WTC11 (cell line): ENCODE results near the gene TOGARAM2.

ENCODE experiments used
- ARID4B ChIP-seq: sonication (generic); formaldehyde crosslinking; IDR thresholded peaks from 2 replicates; pipeline ENCODE4 v1.8.0; 2023; ENCODE audit warnings: missing genetic modification reagents, mild to moderate bottlenecking, borderline replicate concordance
- ATF2 ChIP-seq: sonication (generic); formaldehyde crosslinking; IDR thresholded peaks from 2 replicates; pipeline ENCODE4 v1.8.1; 2022; ENCODE audit warnings: low read depth, missing genetic modification reagents, borderline replicate concordance
- CTCF ChIP-seq: fragments of 200-600 bp; IDR thresholded peaks from 2 replicates; pipeline ENCODE4 v1.8.0; 2022; ENCODE audit warnings: antibody characterized with exemption
- FOXK1 ChIP-seq: sonication (generic); formaldehyde crosslinking; IDR thresholded peaks from 2 replicates; pipeline ENCODE4 v1.8.0; 2022; ENCODE audit warnings: mild to moderate bottlenecking, moderate library complexity, missing genetic modification reagents
- NFYB ChIP-seq: sonication (generic); formaldehyde crosslinking; conservative IDR thresholded peaks from 2 replicates; pipeline ENCODE4 v1.8.0; 2022; ENCODE audit warnings: low read depth, missing genetic modification reagents
- ZBTB43 ChIP-seq: sonication (generic); formaldehyde crosslinking; IDR thresholded peaks from 2 replicates; pipeline ENCODE4 v1.8.1; 2023; ENCODE audit warnings: mild to moderate bottlenecking, missing genetic modification reagents
- TF ChIP-seq, protein P1 (sequence below): sonication (generic); formaldehyde crosslinking; IDR thresholded peaks from 2 replicates; pipeline ENCODE4 v1.8.0; 2022; ENCODE audit warnings: mild to moderate bottlenecking, missing genetic modification reagents

GRCh38 chr2:29017716-29018435 is 36.8 kb downstream of the TOGARAM2 start:
- no peak for TF ChIP-seq CTCF
- TF ChIP-seq FOXK1 (CRISPR knock-in tag), result no peak
- TF ChIP-seq ARID4B, result no peak
- no peak for TF ChIP-seq ATF2 (CRISPR knock-in tag)
- TF ChIP-seq NFYB (CRISPR knock-in tag), result no peak
- no peak for TF ChIP-seq ZBTB43 (CRISPR knock-in tag)
- TF ChIP-seq, protein P1, sequence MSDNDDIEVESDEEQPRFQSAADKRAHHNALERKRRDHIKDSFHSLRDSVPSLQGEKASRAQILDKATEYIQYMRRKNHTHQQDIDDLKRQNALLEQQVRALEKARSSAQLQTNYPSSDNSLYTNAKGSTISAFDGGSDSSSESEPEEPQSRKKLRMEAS (CRISPR knock-in tag), result no peak
